ENCODE measurements around the gene NUDT2.

DNA sequence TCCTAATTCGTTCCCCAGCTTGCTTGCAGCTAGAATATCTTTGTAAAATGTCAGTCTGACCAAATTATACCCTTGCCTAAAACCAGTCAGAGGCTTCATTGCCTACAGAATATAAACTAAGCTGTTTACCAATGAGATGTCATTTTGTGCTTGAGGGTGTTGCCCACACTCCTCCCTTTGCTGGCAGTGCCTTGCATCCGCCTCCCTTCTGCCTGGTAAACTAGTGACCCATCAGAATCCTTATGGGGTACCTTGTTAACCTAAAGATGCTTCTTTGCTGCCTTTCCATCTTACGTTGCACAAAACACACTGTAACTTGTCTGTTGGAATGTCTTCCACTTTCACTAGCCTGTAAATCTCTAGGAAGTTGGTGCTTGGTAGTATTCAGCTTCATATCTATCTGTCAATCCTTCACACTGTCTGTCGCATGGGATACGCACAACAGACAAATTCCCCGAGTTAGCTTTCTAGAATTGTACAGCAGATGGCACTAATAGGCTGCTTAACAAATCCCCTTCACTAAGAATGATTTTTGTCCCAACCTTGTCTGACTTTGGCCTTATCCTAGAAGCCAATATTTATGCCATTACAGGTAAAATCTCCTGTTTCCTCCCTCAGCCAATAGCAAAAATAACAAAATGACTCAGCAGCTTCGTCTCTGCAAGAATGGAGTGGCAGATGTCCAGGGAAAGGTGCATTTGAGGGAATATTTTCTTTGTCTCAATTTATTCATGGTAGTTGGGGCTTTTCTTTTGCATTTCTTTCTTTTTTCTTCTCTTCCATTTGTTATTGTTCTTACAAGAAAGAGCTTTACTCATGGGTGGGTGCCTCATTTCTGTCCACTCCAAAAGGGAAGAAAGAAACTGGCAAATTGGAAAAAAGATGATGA lies 3.0 kb downstream of the NUDT2 start:
- TF ChIP-seq, protein P1, sequence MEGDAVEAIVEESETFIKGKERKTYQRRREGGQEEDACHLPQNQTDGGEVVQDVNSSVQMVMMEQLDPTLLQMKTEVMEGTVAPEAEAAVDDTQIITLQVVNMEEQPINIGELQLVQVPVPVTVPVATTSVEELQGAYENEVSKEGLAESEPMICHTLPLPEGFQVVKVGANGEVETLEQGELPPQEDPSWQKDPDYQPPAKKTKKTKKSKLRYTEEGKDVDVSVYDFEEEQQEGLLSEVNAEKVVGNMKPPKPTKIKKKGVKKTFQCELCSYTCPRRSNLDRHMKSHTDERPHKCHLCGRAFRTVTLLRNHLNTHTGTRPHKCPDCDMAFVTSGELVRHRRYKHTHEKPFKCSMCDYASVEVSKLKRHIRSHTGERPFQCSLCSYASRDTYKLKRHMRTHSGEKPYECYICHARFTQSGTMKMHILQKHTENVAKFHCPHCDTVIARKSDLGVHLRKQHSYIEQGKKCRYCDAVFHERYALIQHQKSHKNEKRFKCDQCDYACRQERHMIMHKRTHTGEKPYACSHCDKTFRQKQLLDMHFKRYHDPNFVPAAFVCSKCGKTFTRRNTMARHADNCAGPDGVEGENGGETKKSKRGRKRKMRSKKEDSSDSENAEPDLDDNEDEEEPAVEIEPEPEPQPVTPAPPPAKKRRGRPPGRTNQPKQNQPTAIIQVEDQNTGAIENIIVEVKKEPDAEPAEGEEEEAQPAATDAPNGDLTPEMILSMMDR (IDR thresholded peaks at IDR 0.05; ENCODE audit: low read depth, low read length, poor library complexity, severe bottlenecking) = peak; percentile 67
- no peak for TF ChIP-seq EZH2phosphoT487 (IDR thresholded peaks at IDR 0.05; ENCODE audit: borderline replicate concordance, low read length)

Measured in DOHH2 (cell line).